ENCODE measurements around the gene HRC.
"Not testable (repeated sequence)": the region's sequence is repeated elsewhere in the genome, so short reads cannot be mapped to it uniquely, and the experiment has no call there.

Gene HRC

DNA sequence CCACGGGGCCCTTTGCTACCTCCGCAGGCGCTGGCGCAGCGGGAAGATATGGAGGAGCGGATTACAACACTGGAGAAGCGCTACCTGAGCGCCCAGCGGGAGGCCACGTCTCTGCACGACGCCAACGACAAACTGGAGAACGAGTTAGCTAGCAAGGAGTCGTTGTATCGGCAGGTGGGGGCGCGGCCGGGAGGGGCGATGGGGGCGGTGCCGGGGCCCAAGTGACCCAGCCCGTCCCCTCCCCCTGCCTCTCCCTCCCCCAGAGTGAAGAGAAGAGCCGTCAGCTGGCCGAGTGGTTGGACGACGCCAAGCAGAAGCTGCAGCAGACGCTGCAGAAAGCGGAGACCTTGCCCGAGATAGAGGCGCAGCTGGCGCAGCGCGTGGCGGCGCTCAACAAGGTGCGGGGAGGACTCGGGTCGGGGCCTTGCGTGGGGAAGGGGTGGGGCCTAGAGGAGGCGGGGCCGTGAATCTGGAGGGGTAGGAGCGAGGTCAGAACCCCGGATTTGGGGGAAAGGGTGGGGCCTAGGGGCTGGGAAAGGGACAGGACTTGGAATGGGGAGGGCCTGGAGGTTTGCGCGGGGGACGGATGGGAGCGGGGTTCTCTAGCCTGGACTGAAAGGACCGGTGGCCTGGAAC lies 22.1 kb downstream of the HRC start:
- DNase-seq = no peak

DNA sequence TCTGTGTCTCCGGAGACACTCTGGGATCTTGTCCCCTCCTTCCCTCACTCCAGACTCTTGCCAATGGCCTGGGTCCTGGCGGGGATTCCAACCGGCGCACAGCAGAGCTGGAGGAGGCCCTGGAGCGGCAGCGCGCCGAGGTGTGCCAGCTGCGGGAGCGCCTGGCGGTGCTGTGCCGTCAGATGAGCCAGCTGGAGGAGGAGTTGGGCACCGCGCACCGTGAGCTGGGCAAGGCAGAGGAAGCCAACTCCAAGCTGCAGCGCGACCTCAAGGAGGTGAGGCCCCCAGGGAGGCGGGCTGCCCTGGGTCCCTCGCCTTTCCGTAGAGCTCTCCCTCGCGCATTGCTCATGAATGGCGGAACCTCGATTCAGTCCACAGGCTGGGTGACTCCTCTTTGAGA lies 24.9 kb downstream of the HRC start:
- no peak for DNase-seq

DNA sequence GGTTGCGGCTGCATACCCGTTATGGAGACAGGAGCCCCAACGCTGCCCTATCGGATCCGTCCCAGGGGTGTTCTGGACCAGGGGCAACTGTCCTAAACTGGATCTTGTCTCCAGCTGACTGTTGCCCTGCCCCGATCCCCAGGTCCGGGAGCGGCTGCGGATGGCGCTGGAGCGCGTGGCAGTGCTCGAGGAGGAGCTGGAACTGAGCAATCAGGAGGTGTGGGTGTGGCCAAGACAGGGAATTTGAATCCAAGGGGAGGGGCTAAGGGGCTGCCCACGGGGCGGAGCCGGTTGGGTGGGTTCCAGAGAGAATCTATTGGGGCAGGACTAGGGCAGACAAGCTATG lies 26.0 kb downstream of the HRC start:
- peak; percentile 61 for DNase-seq

DNA sequence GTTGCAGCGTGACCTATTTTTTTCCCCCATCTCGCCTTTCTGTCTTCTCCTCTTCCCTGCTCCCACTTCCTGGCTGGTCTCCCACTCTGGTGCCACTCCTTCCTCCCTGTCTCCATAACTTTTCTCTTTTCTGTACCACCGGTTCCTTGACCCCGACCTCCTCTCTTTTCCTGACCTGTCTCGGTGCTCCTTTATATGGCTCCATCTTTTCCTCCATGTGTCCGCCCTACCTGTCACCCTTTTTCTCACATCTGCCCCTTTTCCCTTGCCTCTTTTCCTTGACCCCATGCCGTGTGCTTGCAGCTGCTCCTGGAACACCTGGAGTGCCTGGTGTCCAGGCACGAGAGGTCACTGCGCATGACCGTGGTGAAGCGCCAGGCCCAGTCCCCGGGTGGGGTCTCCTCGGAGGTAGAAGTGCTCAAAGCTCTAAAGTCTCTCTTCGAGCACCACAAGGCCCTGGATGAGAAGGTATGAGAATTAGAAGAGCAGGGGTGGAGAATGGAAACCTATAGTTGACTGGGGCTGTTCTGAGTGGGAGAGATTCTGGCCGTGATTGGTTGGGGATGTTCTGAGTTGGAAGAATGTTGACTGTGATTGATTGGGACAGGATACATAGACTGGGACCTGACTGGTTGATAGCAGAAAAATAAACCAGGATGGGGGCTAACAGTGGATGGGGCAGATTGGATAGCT lies 26.5 kb downstream of the HRC start:
- DNase-seq = no peak

DNA sequence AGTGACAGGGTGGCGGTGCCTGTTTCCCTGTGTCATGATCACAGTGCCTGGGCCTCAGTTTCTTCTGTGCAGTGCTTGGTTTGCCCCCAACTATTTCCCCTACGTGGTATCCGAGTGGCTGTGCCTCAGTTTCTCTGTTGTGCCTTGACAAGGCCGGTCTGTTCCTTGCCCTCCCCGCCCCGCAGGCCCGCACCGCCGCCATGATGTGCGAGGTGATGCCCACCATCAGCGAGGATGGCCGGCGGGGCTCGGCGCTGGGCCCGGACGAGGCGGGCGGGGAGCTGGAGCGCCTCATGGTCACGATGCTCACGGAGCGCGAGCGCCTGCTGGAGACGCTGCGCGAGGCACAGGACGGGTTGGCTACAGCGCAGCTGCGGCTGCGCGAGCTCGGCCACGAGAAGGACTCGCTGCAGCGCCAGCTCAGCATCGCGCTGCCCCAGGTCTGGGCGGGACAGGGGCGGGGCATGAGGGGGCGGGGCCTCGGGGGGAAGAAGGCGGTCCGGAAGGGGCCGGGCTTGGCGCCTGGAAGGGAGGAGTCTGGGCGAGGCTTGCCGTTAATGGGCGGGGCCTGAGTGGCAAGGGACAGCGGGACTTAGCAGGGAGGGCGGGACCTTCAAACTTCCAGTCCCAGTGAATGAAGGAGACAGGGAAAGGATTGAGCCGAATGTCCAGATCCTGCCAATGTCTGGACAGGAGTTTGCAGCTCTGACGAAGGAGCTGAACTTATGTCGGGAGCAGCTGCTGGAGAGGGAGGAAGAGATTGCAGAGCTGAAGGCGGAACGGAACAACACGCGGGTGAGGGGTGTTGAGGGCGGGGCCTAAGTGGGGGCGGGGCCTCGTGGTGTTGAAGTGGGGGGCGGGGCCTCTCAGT lies 27.3 kb downstream of the HRC start:
- peak; percentile 84 for DNase-seq

DNA sequence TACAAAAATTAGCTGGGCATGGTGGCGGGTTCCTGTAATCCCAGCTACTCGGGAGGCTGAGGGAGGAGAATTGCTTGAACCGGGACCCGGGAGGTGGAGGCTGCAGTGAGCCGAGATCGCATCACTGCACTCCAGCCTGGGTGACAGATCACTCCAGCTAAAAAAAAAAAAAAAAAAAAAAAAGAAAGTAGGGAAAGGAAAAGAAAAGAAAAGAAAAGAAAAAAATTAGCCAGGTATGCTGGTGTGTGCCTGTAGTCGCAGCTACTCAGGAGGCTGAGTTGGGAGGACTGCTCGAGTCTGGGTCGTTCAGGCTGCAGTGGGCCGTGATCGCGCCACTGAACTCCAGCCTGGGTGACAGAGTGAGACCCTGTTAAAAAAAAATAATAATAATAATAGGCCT lies 28.0 kb downstream of the HRC start:
- DNase-seq = not testable (repeated sequence)

DNA sequence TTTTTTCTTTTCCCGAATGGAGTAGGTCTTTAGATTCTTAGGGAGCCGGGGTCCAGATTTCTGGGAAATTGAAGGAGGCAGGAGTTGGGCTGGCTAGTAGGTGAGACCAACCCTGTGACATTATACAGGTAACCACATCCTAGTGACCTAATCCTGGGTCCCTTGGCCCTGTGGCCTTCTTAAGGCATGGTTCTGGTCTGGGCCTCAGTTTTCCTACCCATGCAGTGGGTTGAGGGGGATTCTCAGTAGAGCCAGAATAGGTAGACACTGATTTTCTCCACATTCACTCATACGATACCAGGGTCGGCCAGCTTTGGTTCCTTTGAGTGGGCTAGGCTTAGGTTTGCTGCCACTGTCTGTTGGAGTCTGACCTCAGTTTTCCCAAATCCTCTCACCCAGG lies 28.6 kb downstream of the HRC start:
- DNase-seq = no peak

DNA sequence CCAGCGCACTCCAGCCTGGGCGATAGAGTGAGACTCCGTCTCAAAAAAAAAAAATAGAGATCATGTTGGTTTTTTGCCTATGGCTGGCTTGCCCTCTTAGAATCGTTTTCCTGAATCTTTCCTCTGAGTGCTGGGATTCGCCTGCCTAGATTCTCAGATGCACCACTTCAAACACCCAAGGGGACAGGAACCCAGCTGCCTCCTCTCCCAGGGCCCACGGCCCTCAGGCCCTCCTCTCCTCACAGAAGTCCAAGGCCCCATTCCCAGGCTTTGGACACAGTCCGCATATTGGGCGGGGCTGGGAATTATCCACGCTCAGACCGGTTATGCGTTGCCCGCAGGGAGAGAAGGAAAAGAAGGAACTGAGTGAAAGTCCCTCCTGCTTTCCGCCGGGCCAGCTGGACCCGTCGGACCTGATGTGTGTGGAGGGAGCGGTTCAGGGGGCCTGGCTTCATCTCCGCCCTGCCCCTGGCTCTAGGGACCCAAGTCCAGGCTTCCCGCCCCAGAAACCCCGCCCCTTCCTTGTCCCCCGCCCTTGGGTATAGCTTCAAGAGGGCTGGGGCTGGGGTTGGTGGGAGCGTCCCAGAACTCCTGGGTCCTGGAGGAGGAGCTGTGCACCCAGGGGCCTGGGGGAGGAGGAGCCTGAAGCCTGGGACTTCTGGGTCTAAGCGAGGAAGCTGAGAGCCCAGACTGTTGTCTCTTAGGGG lies 30.0 kb downstream of the HRC start:
- no peak for DNase-seq

DNA sequence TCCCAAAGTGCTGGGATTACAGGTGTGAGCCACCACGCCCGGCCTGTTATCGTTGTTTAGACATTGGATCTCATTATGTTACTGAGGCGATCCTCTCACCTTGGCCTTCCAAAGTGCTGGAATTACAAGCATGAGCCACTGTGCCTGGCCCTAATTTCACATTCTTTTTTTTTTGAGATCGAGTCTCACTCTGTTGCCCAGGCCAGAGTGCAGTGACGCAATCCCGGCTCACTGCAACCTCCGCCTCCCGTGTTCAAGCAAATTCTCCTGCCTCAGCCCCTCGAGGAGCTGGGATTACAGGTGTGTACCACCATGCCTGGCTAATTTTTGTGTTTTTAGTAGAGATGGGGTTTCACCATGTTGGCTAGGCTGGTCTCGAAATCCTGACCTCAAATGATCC lies 31.9 kb downstream of the HRC start:
- not testable (repeated sequence) for DNase-seq

DNA sequence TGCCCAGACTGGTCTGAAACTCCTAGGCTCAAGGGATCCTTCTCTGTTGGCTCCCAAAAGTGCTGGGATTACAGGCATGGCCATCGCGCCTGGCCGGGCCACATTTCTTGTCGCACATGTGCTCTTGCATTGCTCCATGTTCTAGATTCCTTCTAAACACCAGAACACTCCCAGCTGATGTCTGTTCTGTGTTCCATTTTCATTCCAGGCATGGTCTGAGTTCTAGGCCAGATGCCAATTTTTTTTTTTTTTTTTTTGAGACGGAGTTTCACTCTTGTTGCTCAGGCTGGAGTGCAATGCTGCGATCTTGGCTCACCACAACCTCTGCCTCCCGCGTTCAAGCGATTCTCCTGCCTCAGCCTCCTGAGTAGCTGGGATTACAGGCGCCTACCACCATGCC lies 33.4 kb downstream of the HRC start:
- not testable (repeated sequence) for DNase-seq

DNA sequence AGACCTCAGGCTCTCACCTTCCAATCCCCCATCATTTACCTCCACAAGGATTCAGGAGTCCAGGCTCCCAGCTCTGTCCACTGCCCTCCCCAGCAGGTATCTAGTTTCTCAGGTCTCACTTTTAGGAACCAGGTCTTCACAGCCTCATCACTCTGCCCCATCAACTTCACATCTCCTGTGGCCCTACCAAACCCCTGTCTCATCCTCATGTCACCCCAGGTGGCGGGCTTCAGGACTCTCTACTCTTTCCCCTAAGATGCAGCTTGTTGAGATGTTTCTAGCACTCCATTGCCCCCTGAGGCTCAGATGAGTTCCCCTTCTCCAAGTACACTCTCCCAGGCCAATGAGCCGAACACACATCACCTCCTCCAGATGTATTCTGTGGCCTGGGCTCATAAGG lies 34.3 kb downstream of the HRC start:
- no peak for DNase-seq

DNA sequence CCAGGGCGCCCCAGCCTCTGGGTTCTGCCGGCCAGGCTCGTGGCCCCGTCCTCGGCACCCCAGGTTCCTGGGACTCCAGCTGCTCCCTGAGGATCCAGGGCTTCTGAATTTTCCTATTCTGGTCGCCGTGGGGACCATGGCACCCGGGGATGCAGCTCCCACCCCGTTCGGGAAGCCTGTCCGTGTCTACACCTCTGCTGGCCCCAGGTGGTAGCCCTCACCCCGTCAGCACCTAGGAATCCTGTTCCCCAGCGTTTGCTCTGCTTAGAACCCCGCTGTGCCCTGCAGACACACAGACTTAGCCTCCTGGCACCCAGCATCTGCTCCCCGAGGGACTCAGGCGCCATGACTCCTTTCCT lies 34.9 kb downstream of the HRC start:
- no peak for DNase-seq

DNA sequence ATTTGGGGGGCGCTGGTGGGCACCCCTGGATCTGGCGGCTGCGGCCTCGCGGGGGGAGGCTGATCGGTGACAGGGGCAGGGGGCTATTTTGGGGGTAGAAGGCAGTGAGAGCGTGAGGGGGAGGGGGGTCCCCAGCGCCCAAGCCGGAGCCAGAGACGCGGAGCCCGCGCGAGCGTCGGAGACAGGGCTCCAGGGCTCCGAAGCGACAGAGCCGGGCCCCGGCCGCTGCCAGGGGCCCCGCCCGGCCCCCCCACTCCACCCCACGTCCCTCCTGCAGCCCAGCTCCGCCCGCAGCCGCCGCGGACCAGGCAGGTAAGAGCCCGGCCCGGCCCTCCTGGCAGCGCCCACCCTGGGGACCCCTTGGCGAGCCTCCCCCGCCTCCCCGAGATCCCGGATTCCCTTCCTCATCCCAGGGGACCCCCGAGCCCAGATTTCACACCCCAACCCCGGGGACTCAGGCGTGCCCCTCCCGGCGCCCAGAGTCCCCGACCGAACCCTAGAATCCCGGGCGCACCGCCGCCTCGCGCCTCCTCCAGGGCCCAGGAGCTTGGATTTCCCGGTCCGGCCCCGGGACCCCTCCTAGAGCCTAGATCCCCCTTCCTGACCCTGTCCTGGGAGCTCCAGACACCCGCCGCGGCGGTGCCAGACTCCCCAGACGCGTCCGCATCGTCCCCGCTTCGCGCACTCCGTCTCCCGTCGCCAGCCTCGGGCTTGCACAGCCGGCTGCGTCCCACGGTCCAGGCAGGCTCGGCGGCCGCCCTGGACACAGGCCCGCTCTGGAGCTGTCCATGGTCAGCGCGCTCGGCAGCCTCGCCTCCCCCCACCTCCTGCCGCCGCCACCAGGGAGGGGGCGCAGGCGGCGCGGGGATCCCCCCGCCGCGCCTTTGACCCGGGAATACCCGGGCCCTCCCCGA lies 35.5 kb downstream of the HRC start, which contains the start of gene PPFIA3:
PPFIA3 (plus strand) TSS at position 134 of the 914 bp plus-strand sequence. CDS start 8,330 bp downstream, outside the sequence.
- no peak for DNase-seq

DNA sequence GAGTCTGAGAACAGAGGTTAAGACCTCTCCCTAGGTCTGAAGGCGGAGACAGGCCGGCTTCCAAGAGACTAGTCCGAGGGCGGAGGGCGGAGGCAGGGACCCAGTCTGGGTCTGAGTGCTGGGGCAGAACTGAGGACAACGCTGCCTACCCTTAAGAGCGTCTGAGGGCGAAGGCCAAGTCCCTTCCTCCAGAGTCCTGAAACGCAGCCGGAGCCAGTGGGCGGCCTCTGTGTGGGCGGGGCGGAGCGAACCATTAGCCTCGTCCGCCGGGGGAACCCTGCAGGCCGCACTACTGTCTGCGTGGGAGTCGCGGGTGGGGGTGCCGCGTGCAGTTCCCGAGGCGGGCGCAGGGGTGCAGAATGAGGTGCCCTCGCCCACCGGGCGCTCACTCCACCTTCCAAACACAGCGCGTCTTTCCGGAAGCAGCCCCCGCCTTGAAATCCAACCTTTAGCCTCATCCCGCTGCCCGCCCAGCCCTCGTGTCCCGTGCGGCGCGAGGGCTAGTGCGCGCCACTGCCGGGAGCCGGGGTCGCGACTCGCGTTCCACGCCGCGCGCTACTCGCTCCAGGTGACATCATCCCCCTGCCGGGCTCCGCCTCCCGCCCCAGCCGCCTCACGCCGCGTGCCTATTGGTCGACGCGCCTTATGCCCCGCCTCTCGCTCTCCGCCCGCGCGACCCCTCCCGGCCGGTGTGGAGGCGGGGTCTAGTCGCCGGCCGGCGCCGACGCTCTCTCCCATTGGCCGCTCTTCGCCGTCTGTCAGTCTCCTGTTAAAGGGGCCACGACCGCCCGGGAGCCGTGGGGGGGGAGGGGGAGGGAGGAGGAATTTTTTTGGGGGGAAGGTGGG lies 36.4 kb downstream of the HRC start, which contains the start of gene C19orf73:
C19orf73 (minus strand) TSS at position 579 of the 846 bp plus-strand sequence; CDS start at position 458, 121 bp downstream.
- DNase-seq = peak; percentile 77

DNA sequence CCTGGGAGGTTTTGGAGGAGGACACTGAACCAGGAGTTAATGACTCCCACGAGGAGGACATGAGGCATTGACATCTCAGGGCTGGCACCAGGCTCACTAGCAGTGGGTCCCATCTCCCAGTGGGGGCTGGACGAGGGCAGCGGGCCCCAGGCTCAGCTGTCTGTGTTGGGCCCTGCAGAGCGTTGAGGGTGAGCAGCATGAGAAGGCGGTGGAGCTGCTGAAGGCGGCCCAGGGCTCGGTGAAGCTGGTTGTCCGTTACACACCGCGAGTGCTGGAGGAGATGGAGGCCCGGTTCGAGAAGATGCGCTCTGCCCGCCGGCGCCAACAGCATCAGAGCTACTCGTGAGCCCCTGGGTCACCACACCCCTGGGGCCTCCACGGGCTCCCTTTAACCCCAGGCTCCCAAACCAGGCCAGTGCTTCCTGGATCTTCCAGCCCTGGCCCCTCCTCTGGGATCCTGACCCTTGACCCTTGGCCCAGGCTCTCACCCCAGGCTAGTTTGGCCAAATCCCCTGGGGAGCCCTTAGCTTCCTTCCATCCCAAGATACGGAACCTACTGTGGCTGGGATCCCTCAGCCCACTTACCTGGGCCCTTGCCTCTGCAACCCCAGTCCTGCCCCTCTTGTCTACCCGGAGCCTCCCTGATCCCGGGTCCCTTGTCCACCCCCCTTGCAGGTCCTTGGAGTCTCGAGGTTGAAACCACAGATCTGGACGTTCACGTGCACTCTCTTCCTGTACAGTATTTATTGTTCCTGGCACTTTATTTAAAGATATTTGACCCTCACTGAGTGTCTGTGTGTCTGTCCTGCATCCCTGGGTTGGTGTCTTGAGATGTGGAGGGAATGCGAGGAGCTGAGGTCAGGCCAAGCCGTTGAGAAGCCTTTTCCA lies 37.3 kb downstream of the HRC start:
- no peak for DNase-seq

DNA sequence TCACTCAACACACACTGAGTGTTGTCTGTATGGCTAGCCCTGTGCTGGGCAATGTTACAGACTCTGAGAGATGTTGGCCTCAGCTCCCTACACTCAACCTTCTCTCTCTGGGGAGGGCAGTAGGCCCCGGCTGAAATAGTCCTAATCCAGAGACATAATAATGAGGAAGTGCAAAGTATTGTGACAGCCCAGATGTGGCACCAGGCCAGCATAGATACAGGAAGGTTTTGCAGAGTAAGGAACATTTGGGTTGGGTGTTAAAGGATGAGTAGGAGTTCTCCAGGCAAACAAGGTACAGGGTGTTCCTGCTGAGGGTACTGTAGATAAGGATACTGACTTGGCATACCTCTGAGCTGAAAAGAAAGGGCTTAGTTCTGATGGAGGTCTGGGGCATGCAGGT lies 38.7 kb downstream of the HRC start:
- DNase-seq = no peak

DNA sequence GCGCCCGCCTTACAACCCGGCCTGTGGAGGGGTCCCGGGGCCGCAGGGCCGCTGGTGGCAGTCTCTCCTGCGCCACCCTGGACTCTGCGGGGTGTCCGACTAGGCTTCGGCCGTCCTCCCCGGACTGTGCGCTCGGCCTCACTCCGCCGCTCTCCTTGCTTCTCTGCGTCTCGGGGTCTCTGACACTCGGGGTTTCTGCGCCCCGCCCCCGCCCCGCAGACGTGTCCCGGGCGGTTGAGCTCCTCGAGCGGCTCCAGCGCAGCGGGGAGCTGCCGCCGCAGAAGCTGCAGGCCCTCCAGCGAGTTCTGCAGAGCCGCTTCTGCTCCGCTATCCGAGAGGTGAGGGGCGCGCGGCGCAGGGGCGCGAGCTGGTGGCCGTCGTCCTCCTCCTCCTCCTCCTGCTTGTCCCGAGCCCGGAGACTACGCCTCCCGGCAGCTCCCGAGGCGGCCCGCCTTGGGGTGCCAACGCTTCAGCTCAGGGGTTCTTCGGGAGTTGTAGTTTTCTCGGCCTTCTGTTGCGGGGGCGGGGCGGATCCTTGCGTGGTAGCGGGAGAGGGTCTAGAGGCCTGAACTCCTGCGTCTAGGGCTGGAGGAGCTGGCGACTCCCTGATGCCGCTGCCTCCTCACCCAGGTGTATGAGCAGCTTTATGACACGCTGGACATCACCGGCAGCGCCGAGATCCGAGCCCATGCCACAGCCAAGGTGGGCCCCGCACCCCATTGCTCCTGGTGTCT lies 40.4 kb downstream of the HRC start:
- no peak for DNase-seq

DNA sequence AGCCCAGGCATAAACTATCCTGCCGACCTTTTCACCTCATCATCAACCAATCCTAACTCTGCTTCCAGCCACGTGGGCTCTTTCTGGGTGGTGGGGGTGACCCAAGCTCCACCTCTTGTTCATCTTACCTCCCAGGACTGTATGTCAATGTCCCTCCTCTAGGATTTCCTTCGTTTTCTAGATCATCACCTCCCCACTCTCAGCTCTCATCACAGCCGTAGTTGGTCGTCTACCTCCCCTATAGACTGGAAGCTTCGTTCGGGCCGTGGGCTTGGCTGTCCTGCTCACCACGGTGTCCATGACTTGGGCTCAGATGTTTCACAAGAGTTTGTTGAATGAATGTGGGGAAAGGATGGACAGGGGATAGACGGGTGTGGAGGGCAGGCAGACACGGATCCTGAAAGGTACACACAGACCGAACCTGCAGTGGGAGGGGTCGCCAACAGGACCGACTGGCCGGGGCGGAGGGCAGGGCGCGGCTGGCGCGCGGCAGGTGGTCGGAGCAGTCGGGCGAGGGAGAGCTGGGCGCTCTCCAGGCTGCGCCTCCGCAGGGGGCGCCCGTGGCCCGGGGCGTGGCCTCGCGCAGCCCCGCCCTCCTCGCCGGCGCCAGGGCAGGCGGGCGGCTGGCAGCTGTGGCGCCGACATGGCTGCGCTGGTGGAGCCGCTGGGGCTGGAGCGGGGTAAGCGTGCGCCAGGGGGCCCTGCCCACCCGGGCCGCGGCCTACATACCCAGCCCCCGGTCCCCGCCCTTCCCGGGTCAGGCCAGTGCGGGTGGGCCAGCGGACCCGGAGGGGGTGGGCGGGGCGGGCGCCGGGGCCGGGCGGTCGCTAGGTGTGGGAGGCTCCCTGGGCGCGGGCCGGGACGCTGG lies 41.2 kb downstream of the HRC start, which contains the start of gene LIN7B:
LIN7B (plus strand) TSS at position 609 of the 868 bp plus-strand sequence; CDS start at position 644, 35 bp downstream.
- peak; percentile 41 for DNase-seq

Data from SHP77 treated with DMSO at 0.1 percent for 48 hours (cell line).